HG03342 (cell line): ENCODE results near the gene TRMT11.
"Not testable (repeated sequence)": the region's sequence is repeated elsewhere in the genome, so short reads cannot be mapped to it uniquely, and the experiment has no call there.

ENCODE experiments used
- ATAC-seq: cut with Tn5 transposase; IDR thresholded peaks from one replicate; pipeline ENCODE4 v1.9.1; 2021; ENCODE audit warnings: mild to moderate bottlenecking, moderate library complexity; ENCODE audit not compliant: unreplicated experiment

The TRMT11 gene

DNA sequence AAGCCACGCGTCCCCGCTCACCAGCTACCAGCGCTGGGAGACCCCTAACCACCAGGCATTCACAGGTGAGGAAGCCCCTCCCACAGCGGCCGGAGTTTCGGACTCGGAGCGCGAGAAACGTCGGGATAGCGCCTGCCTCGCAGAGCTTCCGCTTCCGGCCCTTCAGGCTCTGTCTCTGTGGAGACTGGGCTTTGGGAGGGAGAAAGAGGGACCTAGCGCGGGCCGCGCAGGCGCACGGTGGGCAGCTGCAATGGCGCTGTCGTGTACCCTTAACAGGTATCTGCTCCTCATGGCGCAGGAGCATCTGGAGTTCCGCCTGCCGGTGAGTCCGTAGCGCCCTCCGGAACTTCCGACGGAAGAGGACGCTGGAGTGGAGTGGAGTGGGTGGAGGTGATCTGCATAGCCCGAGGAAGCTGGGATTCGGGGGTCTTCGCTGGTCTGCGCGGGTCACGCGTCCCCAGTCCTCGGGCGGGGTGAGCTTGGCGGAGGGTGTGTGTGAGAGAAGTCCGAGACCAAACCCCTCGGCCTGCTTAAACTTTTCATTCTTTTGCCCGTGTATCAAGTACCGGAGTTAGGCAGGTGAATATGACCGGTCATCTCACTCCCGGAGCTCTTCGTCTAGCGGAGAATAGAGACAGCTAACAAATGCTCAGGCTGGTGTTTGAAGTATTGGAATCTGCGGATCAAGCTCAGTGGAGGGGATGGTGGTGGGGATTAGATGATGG lies at the start of gene TRMT11:
TSS of gene TRMT11 (plus strand) at position 240 of the 725 bp plus-strand sequence. CDS start at position 251, 11 bp downstream.
- peak; percentile 99 for ATAC-seq

DNA sequence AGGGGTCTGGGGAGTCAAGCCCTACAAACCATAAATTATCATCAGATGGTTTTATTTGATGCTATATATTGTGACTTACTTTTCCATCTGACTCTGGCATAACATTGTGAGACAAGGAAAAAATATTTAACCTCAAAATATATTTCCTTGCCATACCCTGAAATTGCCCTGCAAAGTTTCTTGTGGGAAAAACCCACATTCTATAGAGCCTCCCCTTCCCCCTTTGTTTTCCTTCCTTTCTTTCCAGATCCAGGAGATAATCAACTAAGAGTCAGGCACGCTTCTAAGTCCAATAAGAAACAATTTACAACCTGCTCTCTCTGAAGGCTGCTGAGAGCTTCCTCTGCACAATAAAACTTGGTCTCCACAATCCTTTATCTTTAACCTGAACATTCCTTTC lies 47.3 kb upstream of the TRMT11 start:
- ATAC-seq = no peak

DNA sequence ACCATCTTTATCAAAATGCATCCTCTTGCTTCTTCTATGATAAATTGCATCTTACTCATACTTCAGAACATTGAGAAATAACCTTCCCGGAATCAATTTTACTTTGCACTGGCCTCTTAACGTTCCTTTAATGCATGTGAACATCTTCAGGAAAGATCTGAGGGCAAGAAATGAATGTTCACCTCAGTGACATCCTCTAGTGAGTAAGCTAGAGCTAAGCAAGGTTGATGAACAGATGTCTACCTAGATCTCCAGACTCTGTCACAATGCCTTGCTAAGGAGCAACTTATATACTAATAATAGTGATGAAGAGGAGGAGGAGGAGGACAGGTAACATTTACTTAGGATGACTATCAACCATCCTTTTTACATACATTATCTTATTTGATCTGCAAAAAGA lies 46.5 kb upstream of the TRMT11 start:
- no peak for ATAC-seq

DNA sequence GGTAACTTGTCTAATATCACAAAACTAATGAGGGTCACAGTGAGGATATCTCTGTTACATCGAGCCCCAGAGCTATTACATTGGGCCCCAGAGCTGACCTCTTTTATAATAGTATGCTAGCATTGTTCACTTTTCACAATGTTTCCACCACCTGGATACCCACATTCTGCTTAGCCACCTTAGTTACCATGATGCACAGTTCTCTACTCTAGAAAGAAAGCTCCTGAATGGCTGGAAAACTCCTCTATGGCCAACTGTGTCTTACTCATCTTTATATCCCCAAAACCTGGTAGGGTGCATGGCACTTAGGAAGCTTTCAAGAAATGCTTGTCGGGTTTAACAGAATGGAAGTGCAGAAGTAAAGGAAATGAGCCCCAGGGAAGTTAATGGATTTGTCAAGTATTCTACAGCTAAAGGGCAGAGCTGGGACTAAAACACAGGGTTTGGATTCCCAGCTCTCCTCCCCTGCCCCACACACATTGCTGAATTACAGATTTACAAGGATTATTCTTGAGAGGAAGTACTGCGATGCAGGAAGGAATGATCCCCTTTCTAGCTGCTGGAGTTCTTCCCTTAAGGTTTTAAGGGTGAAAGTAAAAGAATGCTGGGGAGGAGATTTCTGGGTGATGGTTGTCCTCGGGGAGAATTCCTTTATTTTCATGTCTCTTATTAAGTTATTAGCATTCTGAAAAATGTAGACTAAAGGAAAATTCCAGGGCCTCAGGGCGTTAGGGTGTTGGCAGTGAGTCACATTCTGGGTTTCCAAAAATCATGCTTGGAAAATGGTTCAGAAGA lies 45.9 kb upstream of the TRMT11 start:
- ATAC-seq = no peak

DNA sequence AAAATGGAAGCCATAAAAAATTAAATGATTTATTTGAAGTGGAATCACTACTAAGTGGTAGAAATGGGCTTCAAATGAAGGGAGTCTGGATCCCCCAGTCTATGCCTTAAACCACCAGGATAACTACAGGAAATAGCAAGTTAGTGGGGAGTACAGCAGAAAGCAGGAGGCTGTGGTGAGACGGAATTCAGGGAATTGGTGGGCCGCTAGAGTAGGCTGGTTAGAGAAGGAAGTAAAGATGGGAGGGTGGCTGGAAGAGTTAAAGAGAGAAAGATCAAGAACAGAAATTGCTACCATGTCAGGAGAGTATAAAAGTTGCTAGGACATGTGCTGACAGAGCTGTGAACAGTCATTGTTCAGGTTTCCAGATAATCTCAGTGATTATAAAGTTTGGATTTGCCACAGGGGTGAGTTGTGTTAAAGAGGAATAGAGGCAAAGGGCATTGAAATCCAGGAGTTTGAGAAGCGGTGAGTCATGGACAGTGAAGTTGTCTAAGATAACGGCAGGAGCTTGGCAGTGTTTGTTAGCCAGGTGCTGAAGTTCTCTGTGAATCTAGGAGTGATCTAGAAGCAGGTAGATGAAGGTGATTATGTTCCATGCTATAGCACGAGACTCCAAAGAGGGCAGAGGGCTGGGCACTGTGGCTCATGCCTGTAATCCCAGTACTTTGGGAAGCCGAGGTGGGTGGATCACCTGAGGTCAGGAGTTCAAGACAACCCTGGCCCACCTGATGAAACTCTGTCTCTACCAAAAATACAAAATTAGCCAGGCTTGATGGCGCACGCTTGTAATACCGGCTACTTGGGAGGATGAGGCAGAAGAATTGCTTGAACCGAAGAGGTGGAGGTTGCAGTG lies 43.4 kb upstream of the TRMT11 start:
- no peak for ATAC-seq

DNA sequence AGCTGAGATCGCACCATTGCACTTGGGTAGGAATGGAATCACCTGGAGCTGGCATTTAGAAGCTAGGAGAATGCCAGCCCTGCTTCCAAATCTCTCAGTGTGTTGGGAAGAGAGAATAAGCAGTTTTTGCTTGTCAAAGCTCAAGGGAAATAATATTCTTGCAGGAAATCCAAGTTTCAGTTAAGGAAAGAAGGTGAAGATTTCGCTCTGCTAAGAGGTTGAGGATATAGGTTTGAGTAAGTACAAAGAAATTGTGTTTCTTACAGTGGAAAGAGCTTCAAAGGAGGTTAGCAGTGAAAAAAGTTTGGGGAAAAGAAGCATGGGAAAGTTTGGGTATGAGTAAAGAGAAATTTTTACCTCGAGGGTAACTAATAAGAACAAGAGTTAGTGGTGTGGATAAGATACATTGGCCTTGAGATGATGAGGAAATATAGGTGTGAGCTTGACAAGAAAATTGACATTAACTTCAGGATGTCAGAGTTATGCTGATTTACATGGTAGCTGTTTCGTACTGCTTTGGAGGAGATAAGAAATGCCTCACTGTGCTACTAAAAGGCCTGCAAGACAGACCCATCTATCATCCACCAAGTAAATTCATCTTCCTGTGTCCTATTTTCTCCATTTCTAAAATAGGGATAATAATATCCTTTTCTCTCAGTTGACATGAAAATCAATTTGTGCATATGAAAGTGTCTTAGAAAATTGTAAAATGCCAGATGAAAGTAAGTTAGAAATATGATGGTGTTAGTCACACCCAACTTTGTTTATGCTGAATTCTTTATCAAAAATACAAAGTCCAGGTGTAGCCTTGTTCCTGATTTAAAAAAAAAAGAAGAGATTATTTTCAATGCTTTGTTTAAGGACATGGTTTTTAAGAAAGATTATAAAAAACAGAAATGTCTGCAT lies 42.6 kb upstream of the TRMT11 start:
- no peak for ATAC-seq

DNA sequence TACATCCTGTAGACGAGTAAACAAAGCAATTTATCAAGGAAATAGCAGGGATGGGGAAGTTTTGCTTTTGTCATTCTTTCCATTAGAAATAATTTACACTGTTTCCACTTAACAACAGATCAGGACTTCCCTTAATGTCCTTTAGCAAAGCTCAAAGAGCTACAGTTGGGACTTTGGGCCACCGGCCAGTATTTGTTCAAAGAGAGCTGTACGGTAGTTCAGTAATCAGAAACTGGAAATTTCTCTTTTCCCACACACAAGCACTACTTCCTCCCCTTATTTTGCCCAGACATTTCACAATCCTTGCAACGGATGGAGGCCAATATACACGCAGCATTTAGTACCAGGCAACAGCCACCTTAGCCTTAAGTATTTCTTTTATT lies 41.9 kb upstream of the TRMT11 start:
- no peak for ATAC-seq

DNA sequence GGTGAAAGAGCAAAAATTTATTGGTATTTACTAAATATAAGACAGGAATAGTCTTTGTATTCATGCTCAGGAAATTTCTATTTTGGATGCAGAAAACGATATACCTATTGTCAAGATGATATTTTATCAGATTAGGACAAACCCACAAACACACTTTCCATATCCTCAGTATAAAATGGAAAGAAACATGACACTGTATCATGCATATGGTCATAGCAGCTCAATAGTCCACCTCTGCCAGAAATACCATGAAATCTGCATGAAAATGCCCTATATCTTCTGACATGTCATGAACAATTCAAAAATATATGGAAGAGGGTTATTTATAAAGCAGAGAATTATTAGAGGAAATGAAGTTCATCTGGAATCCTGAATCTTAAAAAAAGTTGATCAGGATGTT lies 41.4 kb upstream of the TRMT11 start:
- no peak for ATAC-seq

DNA sequence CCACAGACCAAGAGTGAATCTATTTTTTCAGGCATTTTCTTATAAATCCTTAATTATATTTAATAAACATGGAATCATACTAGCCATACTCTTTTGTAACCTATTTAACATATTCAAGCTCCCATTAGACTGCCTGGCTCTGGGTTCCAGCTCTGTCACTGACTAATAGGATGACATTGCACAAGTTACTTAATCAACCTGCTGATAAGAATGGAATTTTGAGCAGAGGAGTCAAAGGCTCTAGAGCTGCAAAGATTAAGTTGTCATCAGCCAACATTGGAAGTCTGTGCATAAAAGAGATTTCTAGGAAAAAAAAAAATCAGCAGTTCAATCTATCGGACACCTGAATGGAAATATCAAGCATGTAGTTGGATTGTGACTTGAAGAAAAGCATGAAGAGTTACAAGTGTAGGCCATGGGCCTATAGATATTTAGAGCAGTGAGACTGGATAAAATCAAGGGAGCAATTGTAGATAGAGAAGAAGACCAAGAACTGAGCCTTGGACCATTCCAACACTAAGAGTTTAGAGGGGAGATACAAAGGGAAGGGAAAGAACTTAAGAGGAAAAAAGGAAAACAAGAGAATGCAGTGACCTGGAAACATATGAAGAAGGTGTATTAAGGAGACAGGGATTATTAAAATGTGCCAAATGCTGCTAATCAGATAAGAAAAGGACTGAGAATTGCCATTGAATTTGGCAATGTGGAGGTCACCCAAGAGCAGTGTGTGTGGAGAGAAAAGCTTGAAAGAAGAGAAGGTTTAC lies 40.8 kb upstream of the TRMT11 start:
- no peak for ATAC-seq

DNA sequence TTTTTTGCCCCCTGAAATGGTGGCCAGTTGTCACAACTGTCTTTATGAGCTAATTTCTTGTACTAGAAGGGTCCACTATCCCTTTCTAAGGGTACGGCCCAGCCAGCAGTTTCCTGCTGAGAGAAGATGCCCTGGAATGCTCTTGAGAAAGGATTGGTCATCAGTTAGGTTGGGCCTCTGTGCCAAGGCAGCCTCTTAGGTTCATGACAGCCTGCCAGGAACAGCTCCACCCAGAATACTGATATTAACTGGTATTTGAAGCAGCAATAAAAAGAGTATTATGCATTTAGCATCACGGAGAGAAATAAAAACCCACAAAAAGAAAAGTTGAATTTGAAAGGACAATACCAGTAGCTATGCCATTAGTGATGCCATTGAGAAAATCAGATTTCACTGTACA lies 38.7 kb upstream of the TRMT11 start:
- no peak for ATAC-seq

DNA sequence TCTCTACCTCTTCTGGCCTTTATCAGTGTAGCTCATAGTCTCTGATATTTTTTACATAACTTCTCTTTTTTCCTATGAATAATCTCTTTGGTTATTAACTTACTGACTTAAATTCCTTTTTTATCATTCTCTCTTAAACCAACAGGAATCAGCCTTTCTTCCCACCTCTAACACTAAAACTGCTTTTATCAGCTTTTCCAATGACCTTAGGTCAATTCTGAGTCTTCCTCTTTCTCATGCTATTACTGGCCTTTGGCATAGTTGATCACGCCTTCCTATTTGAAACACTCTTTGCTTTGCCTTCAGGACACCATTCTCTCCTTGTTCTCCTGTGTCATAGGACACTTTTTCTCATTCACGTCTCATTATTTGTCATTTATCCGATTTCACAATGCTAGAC lies 37.9 kb upstream of the TRMT11 start:
- no peak for ATAC-seq

DNA sequence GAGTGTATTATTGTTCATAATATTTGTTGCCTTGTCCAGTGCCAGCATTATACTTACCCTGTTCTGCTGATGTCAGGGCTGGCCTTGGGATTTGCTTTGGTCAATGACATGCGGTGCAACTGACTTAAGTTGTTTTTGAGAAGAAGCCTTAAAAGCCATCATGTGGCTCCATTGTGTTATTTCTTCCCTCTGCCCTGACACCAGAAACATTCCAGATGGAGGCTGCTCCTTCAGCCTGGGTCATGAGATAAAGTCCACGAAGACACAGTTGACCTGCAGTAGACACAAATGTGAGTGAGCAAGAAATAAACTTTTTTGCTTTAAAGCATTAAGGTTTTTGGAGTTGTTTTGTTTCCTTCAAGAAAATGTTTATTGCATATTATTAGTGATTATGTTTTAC lies 37.3 kb upstream of the TRMT11 start:
- no peak for ATAC-seq

DNA sequence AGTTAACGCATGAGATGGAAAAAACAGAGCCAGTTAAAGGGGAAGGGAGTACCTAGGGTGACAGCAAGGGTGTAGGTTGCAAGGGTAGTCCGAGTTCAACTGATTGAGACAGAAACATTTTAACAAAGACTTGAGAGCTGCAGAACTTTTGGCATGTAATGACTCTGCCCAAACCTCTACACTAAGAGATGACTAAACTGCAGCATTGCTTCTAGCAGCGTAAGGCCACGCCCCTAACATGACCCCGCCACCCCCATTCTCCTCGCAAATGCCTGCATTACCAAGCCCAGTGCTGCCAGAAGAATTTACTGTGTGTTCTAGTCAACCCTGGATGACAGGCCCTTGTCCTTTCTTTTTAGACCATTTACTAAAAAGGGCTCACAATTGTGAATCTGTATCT lies 36.0 kb upstream of the TRMT11 start:
- no peak for ATAC-seq

DNA sequence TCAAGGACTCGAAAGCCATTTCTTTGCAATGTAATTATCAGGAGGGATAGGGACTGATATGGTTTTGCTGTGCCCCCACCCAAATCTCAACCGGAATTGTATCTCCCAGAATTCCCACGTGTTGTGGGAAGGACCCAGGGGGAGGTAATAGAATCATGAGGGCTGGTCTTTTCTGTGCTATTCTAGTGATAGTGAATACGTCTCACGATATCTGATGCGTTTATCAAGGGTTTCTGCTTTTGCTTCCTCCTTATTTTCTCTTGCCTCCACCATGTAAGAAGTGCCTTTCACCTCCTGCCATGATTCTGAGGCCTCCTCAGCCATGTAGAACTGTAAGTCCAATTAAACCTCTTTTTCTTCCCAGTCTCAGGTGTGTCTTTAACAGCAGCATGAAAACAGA lies 35.6 kb upstream of the TRMT11 start:
- not testable (repeated sequence) for ATAC-seq

DNA sequence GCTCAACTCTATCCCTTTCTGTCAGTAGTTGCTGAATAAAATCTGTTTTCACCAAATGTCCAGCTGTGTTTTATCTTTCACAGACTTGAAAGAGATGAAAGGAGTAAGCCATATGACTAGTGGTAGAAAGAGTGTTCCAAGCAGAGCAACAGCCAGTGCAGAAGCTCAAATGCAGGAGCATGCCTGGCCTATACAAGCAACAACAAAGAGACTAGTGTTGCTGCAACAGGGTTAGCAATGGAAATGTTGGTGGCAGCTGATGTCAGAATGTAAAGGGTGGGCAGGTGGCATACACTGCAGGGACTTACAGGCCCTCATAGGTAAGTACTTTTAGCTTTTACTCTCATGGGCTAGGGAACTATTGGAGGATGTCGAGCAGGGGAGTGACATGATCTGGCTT lies 35.0 kb upstream of the TRMT11 start:
- no peak for ATAC-seq

DNA sequence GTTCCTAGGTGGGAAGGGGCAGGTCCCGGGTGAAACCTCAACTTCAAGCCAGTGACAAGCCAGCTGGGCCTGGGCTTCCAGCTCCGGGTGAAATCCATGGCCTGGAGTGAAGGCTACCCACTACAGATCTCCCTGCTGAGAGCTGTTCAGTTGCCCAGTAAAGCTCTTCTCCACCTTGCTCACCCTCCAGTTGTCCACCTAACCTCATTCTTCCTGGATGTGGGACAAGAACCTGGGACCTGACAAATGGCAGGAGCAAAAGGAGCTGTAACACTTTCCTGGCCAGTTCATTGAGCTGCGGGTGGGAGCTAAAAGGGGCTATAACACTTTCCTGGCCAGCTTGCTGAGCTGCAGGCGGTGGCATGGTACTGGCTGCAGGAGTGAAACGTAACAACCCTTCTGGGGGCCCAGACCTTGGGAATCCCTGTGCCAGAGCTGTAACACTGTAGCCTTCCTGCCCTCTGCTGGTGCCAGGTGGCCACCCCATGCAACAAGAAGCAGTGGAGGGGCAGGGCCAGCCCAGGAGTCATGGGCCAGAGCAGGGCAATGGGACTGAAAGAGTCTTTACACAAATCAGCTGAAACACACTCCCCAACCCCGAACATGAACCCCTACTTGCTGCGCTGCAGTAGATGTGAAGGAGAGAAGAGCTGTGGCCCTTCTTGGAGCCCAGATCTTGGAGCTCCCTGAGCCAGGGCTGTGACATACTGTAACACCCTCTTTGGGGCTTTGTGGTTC lies 33.4 kb upstream of the TRMT11 start:
- no peak for ATAC-seq

DNA sequence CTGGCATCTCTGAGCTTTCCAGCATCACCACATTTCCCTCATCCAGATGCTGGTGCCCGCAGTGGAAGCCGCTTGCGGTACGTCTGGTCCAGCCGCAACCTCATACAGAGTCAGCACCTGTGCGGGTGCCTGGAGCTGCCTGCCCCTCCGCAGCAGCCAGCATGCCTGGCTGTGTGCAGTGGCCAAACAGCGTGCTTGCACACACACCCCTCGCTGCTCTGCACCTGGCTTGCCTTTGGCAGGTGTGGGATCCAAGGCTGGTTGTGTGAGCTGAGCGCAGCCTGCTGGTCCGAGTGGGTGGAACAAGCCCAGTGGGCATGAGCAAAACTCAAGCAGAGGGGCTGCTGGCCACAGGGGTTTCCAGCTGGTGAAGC lies 32.9 kb upstream of the TRMT11 start:
- peak; percentile 12 for ATAC-seq

DNA sequence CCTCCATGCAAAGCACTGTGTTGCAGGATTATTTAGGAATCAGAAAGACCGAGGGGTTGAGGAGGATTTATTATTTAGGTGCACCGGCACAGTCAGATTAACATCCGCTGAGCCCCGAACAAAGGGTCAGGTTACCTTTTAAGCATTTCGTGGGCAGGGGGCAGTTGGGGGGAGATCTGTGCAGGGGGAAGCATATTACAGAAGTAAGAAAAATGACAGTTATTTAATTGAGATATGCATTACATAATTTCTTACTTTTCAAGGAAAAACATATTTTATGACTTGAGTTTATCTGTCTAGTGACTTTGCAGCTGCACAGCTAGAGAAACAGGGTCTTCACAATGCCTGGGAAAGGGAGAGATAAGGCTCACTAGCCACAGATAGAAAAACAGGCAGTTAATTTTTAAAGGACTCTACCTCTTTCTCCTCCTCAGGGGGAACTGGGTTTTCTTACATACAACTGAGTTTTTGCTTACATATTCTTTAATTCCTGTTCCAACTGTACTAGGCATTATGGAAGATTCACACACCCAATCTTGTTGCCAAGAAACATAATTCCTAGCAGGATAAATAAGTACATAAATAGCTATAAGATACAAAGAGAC lies 31.5 kb upstream of the TRMT11 start:
- ATAC-seq = no peak

DNA sequence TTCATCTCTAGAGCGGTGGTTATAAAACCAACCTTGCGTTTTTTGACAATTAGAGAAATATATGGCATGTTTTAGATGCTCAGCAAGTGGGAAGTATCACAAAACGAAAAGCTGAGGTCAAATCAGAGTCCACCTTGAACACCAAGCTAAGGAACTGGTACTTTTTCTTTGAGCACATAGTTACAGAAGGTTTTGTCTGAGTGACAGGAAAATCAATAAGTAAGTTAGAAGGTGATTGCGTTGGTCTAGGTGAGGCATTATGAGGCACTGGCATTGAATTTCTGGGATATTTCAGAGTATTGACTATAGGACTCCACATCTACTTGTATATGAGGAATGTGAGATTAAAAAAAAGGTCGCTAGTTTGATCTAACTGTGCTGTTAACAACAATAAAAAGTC lies 30.4 kb upstream of the TRMT11 start:
- no peak for ATAC-seq
